ENCODE results near the gene ZNF626.

GRCh38 chr19:20661150-20661819, at the start of gene ZNF626:
- TF ChIP-seq CTCF (conservative IDR thresholded peaks at IDR 0.05) (no peak), EZH2 (IDR thresholded peaks at IDR 0.05; ENCODE audit: low read depth) (no peak)

All from PC-9 (cell line).